GM23248 (cell line): ENCODE results near the gene GTF2H4. TPM values are rescaled to one million over a fixed set of nuclear protein-coding genes. Genes with fewer than 3 reads are reported as not detected.

Experiments
- DNase-seq: peaks from one replicate; pipeline ENCODE4 v3.0.0-alpha.2; 2015
- H2AFZ ChIP-seq: fragments of 200-600 bp; sonication (generic); 2 replicates; pipeline ENCODE4 v1.6.1; 2016; ENCODE audit warnings: antibody characterized with exemption
- H3F3A ChIP-seq: fragments of 200-600 bp; sonication (generic); 2 replicates; pipeline ENCODE4 v1.6.1; 2016; ENCODE audit warnings: mild to moderate bottlenecking, antibody characterized with exemption, mixed run types; ENCODE audit not compliant: insufficient read depth
- H3K27ac ChIP-seq: fragments of 200-600 bp; sonication (generic); 2 replicates; pipeline ENCODE4 v1.5.1; 2016; ENCODE audit warnings: mild to moderate bottlenecking
- H3K27me3 ChIP-seq: fragments of 200-600 bp; sonication (generic); replicated peaks from 2 replicates; pipeline ENCODE4 v1.6.1; 2016; ENCODE audit warnings: mild to moderate bottlenecking; ENCODE audit not compliant: insufficient read depth
- H3K36me3 ChIP-seq: fragments of 200-600 bp; sonication (generic); 2 replicates; pipeline ENCODE4 v1.6.1; 2016; ENCODE audit warnings: low read depth, mild to moderate bottlenecking
- H3K4me1 ChIP-seq: fragments of 200-600 bp; sonication (generic); 2 replicates; pipeline ENCODE4 v1.6.1; 2016; ENCODE audit warnings: mild to moderate bottlenecking; ENCODE audit not compliant: insufficient read depth
- H3K4me2 ChIP-seq: fragments of 200-600 bp; sonication (generic); one replicate; pipeline ENCODE4 v1.6.1; 2016; ENCODE audit warnings: mild to moderate bottlenecking; ENCODE audit not compliant: unreplicated experiment
- H3K4me3 ChIP-seq: fragments of 200-600 bp; sonication (generic); 2 replicates; pipeline ENCODE4 v1.5.1; 2016; ENCODE audit warnings: mild to moderate bottlenecking
- H3K79me2 ChIP-seq: fragments of 200-600 bp; sonication (generic); 2 replicates; pipeline ENCODE4 v1.6.1; 2016; ENCODE audit warnings: mild to moderate bottlenecking; ENCODE audit not compliant: insufficient read depth
- H3K9ac ChIP-seq: fragments of 200-600 bp; sonication (generic); 2 replicates; pipeline ENCODE4 v1.6.1; 2016; ENCODE audit warnings: mild to moderate bottlenecking
- H3K9me2 ChIP-seq: fragments of 200-600 bp; sonication (generic); 2 replicates; pipeline ENCODE4 v1.6.1; 2016; ENCODE audit warnings: mixed run types, mild to moderate bottlenecking, moderate library complexity; ENCODE audit not compliant: insufficient read depth
- H3K9me3 ChIP-seq: fragments of 200-600 bp; sonication (generic); one replicate; pipeline ENCODE4 v1.6.1; 2017; ENCODE audit warnings: low read depth
- H4K20me1 ChIP-seq: fragments of 200-600 bp; sonication (generic); 2 replicates; pipeline ENCODE4 v1.6.0; 2016; ENCODE audit not compliant: insufficient read depth
- EZH2 ChIP-seq: fragments of 200-600 bp; sonication (generic); IDR thresholded peaks from 2 replicates; pipeline ENCODE4 v1.6.1; 2018; ENCODE audit warnings: antibody characterized with exemption, mild to moderate bottlenecking; ENCODE audit not compliant: insufficient read depth, poor library complexity, severe bottlenecking
- EZH2phosphoT487 ChIP-seq: fragments of 200-600 bp; sonication (generic); IDR thresholded peaks from 2 replicates; pipeline ENCODE4 v1.6.1; 2018; ENCODE audit warnings: antibody characterized with exemption, moderate library complexity, mild to moderate bottlenecking, low read depth; ENCODE audit not compliant: insufficient read depth
- WGBS, 2 experiments: methylation state at CpG; one replicate each; pipeline ENCODE4 v1.1.6; 2015 to 2017; ENCODE audit warnings: low lambda C conversion rate in 2 of 2, low coverage in 1 of 2; ENCODE audit errors: missing lambda C conversion rate in 2 of 2; 5-methylcytosine and 5-hydroxymethylcytosine counted together
- in situ Hi-C: fragments of 300-500 bp; cut with MboI; formaldehyde crosslinking; loops from 2 replicates; pipeline ENCODE4 v1.15.0; 2020
- microRNA-seq: library from miRNA; unstranded; fragments of <30 nt; microRNA quantifications from one replicate; pipeline ENCODE4, GENCODE V29; 2016; ENCODE audit warnings: borderline number of aligned reads
- polyA plus RNA-seq: library from polyadenylated mRNA; unstranded; fragments of >200 nt; fragmentation: Nextera tagmentation; extraction: Ambion mirVana; gene quantifications from 2 replicates; pipeline ENCODE4 v1.2.1, GENCODE V29; 2016
- small RNA-seq: library from RNA; depleted of rRNA; stranded (forward); fragments of <200 nt; gene quantifications from one replicate; pipeline ENCODE3, GENCODE V24; 2014; ENCODE audit warnings: low read depth, low replicate concordance
- total RNA-seq: library from RNA; depleted of rRNA; stranded (reverse); fragments of >200 nt; shearing (Covaris generic); gene quantifications from 2 replicates; pipeline ENCODE4 v1.2.3, GENCODE V29; 2014; rRNA removed

Gene GTF2H4
- total and polyA plus RNA-seq, 2 experiments from 2014 or later, result 5.3 to 21.7 TPM

DNA sequence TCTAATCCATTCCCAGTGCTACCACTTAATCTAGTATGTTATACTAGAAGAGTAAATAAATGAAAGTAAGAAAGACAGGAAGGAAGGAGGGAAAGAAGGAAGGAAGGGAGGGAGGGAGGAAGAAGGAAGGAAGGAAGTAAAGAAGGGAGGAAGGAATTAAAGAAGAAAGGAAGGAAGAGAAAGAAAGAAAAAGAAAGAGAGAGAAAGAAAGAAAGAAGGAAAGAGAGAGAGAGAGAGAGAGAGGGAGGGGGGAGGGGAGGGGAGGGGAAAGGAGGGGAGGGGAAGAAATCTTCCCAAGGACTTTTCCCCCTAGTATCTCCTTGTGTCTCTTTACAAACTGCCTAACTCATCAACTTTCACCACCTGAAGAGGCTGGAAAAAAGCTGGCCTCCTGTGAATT lies 54.7 kb downstream of the GTF2H4 start:
- TF ChIP-seq EZH2phosphoT487, result no peak
- TF ChIP-seq EZH2, result no peak
- Histone ChIP-seq H4K20me1 (no peaks in the 10 kb centered on the region), H3K9me2 (no peaks in the 10 kb centered on the region), H3K27me3 (peaks cover 22% of the 10 kb centered on the region), H3K4me1 (no peaks in the 10 kb centered on the region), H3F3A (no peaks in the 10 kb centered on the region), H3K4me3 (no peak overlapping the region), H3K79me2 (no peaks in the 10 kb centered on the region), H2AFZ (no peak overlapping the region), H3K9me3 (no peaks in the 10 kb centered on the region), H3K4me2 (no peak overlapping the region), H3K27ac (no peak overlapping the region), H3K9ac (no peak overlapping the region), H3K36me3 (no peaks in the 10 kb centered on the region)
- in situ Hi-C loops, result no loop called here
- no peak for DNase-seq

GRCh38 chr6:30963641-30964040 lies 55.6 kb downstream of the GTF2H4 start:
- Histone ChIP-seq H3K79me2 (no peaks in the 10 kb centered on the region), H3K9ac (no peak overlapping the region), H3K4me1 (no peaks in the 10 kb centered on the region), H2AFZ (no peak overlapping the region), H3K27me3 (peaks cover 20% of the 10 kb centered on the region), H3K9me3 (no peaks in the 10 kb centered on the region), H3K4me2 (no peak overlapping the region), H3K4me3 (no peak overlapping the region), H4K20me1 (no peaks in the 10 kb centered on the region), H3F3A (peaks cover 4% of the 10 kb centered on the region; the same call in 1 of the 2 replicates), H3K36me3 (no peaks in the 10 kb centered on the region), H3K9me2 (no peaks in the 10 kb centered on the region), H3K27ac (no peak overlapping the region)
- 57 to 62% methylated on average over 6 of the region's 6 CpGs for WGBS, 2 experiments
- in situ Hi-C loops, result no loop called here
- DNase-seq, result peak; percentile 18
- TF ChIP-seq EZH2phosphoT487, result no peak
- TF ChIP-seq EZH2, result no peak

Small RNAs within 50 kb of the gene (microRNA-seq; reads per million reads assigned to microRNA genes)
- 2.0 reads per million for gene MIR4640

Small RNAs within 50 kb of the gene (small RNA-seq; reads per million reads assigned to genes)
- gene RF00019, result not detected

Other genes starting within 250 kb of the GTF2H4 start
- gene DHX16, start 235.2 kb upstream of the GTF2H4 start, total RNA-seq, result 30.4 and 30.6 TPM in 2 replicates
- gene DHX16, start 235.2 kb upstream of the GTF2H4 start, polyA plus RNA-seq, result 23.6 and 26.7 TPM in 2 replicates
- 85.5 and 108 TPM in 2 replicates for gene PPP1R18, start 221.6 kb upstream of the GTF2H4 start, total RNA-seq
- gene PPP1R18, start 221.6 kb upstream of the GTF2H4 start, polyA plus RNA-seq, result 66.6 and 67.8 TPM in 2 replicates
- 5.8 and 6.2 TPM in 2 replicates for gene NRM, start 217.2 kb upstream of the GTF2H4 start, total RNA-seq
- 11.3 and 11.6 TPM in 2 replicates for gene NRM, start 217.2 kb upstream of the GTF2H4 start, polyA plus RNA-seq
- 4.9 and 6.6 TPM in 2 replicates for gene MDC1, start 190.9 kb upstream of the GTF2H4 start, total RNA-seq
- gene MDC1, start 190.9 kb upstream of the GTF2H4 start, polyA plus RNA-seq, result 6.7 and 7.1 TPM in 2 replicates
- gene TUBB, start 187.9 kb upstream of the GTF2H4 start, total RNA-seq, result 525 and 565 TPM in 2 replicates
- gene TUBB, start 187.9 kb upstream of the GTF2H4 start, polyA plus RNA-seq, result 491 and 520 TPM in 2 replicates
- gene FLOT1, start 165.5 kb upstream of the GTF2H4 start, total RNA-seq, result 156 and 165 TPM in 2 replicates
- gene FLOT1, start 165.5 kb upstream of the GTF2H4 start, polyA plus RNA-seq, result 162 and 171 TPM in 2 replicates
- 148 and 156 TPM in 2 replicates for gene IER3, start 163.7 kb upstream of the GTF2H4 start, total RNA-seq
- 76.4 and 82.1 TPM in 2 replicates for gene IER3, start 163.7 kb upstream of the GTF2H4 start, polyA plus RNA-seq
- gene DDR1, start 23.7 kb upstream of the GTF2H4 start, total RNA-seq, result 23.1 and 27.0 TPM in 2 replicates
- gene DDR1, start 23.7 kb upstream of the GTF2H4 start, polyA plus RNA-seq, result 16.9 and 17.5 TPM in 2 replicates
- 11.9 and 20.8 TPM in 2 replicates for gene VARS2, start 6.0 kb downstream of the GTF2H4 start, total RNA-seq
- gene VARS2, start 6.0 kb downstream of the GTF2H4 start, polyA plus RNA-seq, result 8.5 and 9.9 TPM in 2 replicates
- not detected in 2 replicates for gene SFTA2, start 24.0 kb downstream of the GTF2H4 start, total RNA-seq
- not detected in 2 replicates for gene SFTA2, start 24.0 kb downstream of the GTF2H4 start, polyA plus RNA-seq
- gene MUCL3, start 32.8 kb downstream of the GTF2H4 start, total RNA-seq, result not detected in 2 replicates
- gene MUCL3, start 32.8 kb downstream of the GTF2H4 start, polyA plus RNA-seq, result not detected in 2 replicates
- gene MUC21, start 75.5 kb downstream of the GTF2H4 start, total RNA-seq, result not detected in 2 replicates
- not detected in 2 replicates for gene MUC21, start 75.5 kb downstream of the GTF2H4 start, polyA plus RNA-seq
- gene MUC22, start 102.3 kb downstream of the GTF2H4 start, total RNA-seq, result not detected in 2 replicates
- gene MUC22, start 102.3 kb downstream of the GTF2H4 start, polyA plus RNA-seq, result not detected in 2 replicates
- gene C6orf15, start 204.4 kb downstream of the GTF2H4 start, total RNA-seq, result not detected in 2 replicates
- gene C6orf15, start 204.4 kb downstream of the GTF2H4 start, polyA plus RNA-seq, result not detected in 2 replicates
- gene PSORS1C1, start 206.6 kb downstream of the GTF2H4 start, total RNA-seq, result 0.22 and 0.25 TPM in 2 replicates
- 2.0 and 2.6 TPM in 2 replicates for gene PSORS1C1, start 206.6 kb downstream of the GTF2H4 start, polyA plus RNA-seq
- gene CDSN, start 212.2 kb downstream of the GTF2H4 start, total RNA-seq, result not detected in 2 replicates
- gene CDSN, start 212.2 kb downstream of the GTF2H4 start, polyA plus RNA-seq, result not detected in 2 replicates
- not detected in 2 replicates for gene PSORS1C2, start 230.9 kb downstream of the GTF2H4 start, total RNA-seq
- 0.16 TPM in 1 of 2 replicates, not detected in the other for gene PSORS1C2, start 230.9 kb downstream of the GTF2H4 start, polyA plus RNA-seq
- gene CCHCR1, start 249.6 kb downstream of the GTF2H4 start, total RNA-seq, result 13.5 and 14.3 TPM in 2 replicates
- gene CCHCR1, start 249.6 kb downstream of the GTF2H4 start, polyA plus RNA-seq, result 10.8 and 13.2 TPM in 2 replicates